HG02973 (cell line): ENCODE data around the gene FBXO45.
"Not testable (repeated sequence)": the region's sequence is repeated elsewhere in the genome, so short reads cannot be mapped to it uniquely, and the experiment has no call there.

Experiments used
- ATAC-seq: cut with Tn5 transposase; IDR thresholded peaks from one replicate; pipeline ENCODE4 v1.9.1; 2021; ENCODE audit warnings: moderate library complexity; ENCODE audit not compliant: unreplicated experiment

Gene FBXO45

GRCh38 chr3:196555295-196555694 is 13.2 kb upstream of the FBXO45 start:
- ATAC-seq = no peak

GRCh38 chr3:196557236-196557635 is 11.2 kb upstream of the FBXO45 start:
- ATAC-seq = no peak

- ATAC-seq = no peak
Observed at GRCh38 chr3:196558476-196558875, 10.0 kb upstream of the FBXO45 start.

GRCh38 chr3:196559826-196560225 is 8.6 kb upstream of the FBXO45 start:
- no peak for ATAC-seq

- ATAC-seq = no peak
Observed at GRCh38 chr3:196563721-196564225, 4.7 kb upstream of the FBXO45 start.

- peak; percentile 37 for ATAC-seq
Observed at GRCh38 chr3:196569003-196569516, 600 bp downstream of the FBXO45 start.

- ATAC-seq = not testable (repeated sequence)
Observed at GRCh38 chr3:196570332-196570731, 1.9 kb downstream of the FBXO45 start.

- no peak for ATAC-seq
Observed at GRCh38 chr3:196572389-196572788, 3.9 kb downstream of the FBXO45 start.

GRCh38 chr3:196585044-196585757 is 16.7 kb downstream of the FBXO45 start:
- ATAC-seq = no peak

GRCh38 chr3:196590279-196590678 is 21.8 kb downstream of the FBXO45 start:
- ATAC-seq = no peak

GRCh38 chr3:196596355-196596754 is 27.9 kb downstream of the FBXO45 start:
- ATAC-seq = no peak

GRCh38 chr3:196597971-196598733 is 29.7 kb downstream of the FBXO45 start:
- ATAC-seq = not testable (repeated sequence)

- no peak for ATAC-seq
Observed at GRCh38 chr3:196599734-196600128, 31.3 kb downstream of the FBXO45 start.

- no peak for ATAC-seq
Observed at GRCh38 chr3:196600359-196600758, 31.9 kb downstream of the FBXO45 start.

- no peak for ATAC-seq
Observed at GRCh38 chr3:196602673-196603072, 34.2 kb downstream of the FBXO45 start.

- no peak for ATAC-seq
Observed at GRCh38 chr3:196603683-196604082, 35.2 kb downstream of the FBXO45 start.

GRCh38 chr3:196604548-196604947 is 36.1 kb downstream of the FBXO45 start:
- ATAC-seq = no peak

- ATAC-seq = no peak
Observed at GRCh38 chr3:196608693-196609092, 40.2 kb downstream of the FBXO45 start.

GRCh38 chr3:196609343-196609775 is 40.9 kb downstream of the FBXO45 start:
- ATAC-seq = peak; percentile 50

GRCh38 chr3:196609805-196610515 is 41.5 kb downstream of the FBXO45 start:
- ATAC-seq = no peak
